RPMI8226 (cell line): ENCODE measurements around the gene TM9SF1.

Experiments used
- DNase-seq: peaks from one replicate; pipeline ENCODE4 v3.0.0-alpha.2; 2015

Gene TM9SF1

GRCh38 chr14:24150061-24150460 lies 45.2 kb downstream of the TM9SF1 start:
- DNase-seq, result no peak

DNA sequence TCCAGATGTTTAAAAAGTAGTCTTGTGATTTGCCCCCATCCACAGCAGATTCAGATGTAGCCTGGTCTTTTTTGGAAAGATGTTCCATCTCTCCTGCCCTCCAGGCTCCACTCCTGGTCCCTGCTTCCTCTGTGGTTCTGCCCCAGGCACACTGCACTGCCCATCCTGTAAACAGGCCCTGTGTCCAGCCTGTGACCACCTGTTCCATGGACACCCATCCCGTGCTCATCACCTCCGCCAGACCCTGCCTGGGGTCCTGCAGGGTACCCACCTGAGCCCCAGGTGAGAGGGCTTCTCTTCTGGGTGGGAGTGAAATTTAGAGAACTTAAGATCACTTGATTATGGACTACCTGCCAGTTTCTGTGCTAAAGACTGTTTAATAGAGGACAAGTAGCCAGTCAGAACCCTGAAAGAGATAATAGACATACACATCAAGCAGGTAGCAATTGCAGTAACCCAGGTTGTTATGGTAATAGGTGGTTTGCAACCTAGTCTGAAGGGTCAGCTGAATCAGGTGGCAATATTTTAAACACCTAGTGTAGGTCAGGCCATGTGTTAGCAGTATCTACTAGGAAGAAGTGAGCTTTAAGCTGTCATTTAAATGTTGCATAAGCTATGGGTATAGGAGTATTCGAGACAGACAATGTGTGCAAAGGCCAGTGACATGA lies 45.8 kb downstream of the TM9SF1 start:
- no peak for DNase-seq

DNA sequence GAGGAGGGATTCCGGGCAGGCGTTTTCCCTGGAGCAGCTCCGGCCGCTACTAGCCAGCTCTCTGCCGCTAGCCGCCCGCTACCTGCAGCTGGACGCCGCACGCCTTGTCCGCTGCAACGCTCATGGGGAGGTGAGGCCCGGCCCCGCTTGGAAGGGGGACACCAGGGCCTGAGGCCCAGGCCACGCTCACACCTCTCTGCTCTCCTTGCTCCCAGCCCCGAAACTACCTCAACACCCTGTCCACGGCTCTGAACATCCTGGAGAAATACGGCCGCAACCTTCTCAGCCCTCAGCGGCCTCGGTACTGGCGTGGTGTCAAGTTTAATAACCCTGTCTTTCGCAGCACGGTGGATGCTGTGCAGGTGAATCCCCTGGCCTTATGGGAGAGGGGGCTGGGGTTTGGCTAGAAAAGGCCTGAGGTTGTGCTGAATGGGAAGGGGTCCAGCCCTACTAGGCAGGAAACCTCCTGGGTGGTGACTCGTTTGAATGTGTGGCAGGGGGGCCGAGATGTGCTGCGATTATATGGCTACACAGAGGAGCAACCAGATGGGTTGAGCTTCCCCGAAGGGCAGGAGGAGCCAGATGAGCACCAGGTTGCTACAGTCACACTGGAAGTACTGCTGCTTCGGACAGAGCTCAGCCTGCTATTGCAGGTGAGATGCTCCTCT lies 47.3 kb downstream of the TM9SF1 start:
- no peak for DNase-seq

DNA sequence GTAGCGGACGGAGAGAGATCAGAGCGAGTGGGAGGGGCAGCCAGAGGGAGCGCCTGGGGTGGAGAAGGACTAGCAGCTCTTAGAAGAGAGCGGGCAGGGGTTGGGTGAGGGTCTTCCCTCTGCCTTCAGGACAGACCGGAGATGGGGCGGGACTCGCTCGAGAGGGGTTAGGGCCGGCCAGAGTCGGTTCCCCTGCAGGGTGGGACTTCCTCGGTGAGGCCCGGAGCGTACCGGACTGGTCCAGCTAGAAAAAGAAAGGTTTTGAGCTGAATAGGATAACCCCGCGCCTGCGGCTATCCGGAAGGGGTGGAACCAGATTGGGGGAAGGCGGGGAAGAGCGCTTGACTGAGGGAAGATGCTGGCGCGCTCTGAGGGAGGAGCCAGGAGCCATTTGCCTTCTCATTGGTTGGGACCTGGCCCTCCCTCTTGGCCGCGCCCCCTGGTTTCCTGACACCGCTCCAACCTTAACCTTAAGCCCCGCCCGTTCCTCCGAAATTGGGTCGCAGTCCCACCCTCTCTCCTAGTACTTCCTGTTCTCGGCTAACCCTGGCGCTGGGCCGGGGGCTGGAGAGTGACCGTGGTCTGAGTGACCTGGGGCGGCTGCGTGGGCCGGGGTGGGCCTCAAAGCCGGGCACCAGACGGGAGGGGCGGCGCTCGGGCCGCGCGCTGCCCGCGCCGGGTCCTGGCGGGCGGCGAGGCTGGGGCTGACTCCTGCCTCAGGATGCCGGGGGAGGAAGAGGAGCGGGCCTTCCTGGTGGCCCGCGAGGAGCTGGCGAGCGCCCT lies 48.1 kb downstream of the TM9SF1 start, which contains the start of gene RNF31:
Gene RNF31, plus strand, starts transcription at position 521 of the 783 bp plus-strand sequence. Its CDS starts 201 bp downstream, at position 722.
- DNase-seq, result peak; percentile 97

DNA sequence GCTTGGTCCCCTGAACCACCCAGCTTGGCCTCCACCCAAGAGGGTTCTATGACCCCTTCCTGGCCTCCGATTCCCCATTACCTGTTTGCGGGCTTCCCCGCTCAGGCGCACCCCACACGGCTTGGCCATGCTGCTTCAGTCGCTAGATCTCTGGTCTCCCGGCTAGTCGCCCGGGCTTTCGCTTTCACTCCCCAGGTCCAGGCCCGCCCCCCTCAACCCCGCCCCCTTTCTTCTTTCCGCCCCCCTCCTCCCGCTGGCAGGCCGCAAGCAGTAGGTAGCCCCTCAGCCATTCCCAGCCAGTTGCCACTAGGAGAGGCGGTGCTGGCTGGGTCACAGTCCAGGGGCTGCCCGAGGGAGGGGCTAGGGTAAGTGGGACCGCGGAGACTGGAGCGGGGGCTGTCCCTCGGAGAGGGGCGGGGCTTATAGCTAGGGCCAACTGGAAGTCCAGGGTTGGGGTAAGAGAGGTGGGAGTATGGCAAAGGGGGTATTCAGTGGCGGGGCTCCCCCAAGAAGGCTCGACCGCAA lies 48.7 kb downstream of the TM9SF1 start, which contains the start of gene PSME2:
Gene PSME2, minus strand, starts transcription at position 158 of the 525 bp plus-strand sequence. Its CDS starts 29 bp downstream, at position 129.
- peak; percentile 91 for DNase-seq

DNA sequence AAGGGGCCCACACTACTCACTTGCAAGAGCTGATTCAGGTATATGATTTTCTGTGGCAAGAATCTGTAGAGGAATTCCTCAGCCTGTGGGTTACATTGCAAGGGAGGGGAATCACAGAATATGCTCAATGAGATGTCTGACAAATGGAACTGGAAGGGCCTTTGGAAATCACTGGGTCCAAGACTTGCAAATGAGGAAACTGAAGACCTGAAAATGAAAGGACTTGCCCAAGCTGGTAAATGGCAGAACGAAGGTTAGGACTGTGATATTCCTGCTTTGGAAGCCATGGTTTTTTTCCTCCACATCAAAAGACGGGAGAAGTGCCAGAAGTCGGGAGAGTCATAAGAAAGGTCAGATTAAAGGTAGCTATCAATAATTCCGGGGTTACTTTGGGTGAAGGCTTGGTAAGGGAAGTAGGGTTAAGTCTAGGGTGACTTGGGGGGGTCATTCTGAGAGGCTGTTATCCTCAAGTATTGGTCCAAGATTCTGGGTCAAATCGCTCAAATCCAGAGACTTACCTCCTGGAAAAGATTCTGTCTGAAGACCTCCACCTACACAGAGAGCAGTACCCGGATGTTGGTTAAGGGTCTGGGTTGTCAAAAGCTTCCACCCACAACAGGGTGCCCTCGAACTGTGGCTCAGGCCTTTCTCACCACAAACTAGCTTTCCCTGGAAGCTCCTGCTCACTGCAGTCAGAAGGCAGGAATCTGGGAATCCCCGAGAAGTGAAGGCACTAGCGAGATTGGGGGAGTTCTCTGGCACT lies 49.4 kb downstream of the TM9SF1 start:
- DNase-seq, result no peak

DNA sequence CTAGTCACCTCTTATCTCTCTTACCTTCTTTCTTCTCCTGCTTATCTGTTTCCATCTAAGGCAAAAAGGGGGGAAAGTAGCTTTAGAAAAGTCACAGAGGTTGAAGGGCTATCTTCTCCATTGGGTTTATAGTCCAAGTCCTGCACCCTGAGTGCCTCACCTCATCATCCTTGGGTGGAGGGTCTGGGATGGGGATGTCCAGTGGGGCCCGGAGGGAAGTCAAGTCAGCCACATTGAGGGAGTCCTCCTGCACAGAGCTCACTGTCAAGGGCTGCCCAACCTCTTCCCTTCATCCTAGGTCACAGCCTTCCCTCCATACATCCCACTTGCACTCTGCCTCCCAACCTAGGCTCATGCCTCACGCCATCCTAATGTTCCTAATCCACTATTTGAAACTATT lies 50.0 kb downstream of the TM9SF1 start:
- DNase-seq, result no peak

GRCh38 chr14:24144451-24144850 lies 50.8 kb downstream of the TM9SF1 start:
- no peak for DNase-seq

DNA sequence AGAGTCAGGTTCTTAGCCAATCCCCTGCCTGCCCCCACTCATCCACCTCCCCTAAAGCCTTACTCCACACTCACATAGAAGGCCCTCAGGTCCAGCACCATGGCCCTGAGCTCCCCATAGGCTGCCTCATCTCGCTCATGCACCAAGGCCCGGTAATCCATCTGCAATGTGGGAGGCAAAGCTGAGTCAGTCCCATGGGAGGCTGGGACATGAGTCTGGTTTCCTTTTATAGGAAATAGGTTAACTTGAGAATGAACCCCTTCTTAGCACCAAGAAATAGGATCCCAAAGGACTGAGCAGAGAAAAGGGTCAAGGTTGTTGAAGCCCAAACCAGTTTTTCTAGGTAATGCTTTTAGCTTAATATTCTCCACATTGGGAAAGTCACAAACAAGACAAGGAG lies 51.7 kb downstream of the TM9SF1 start:
- DNase-seq, result no peak

DNA sequence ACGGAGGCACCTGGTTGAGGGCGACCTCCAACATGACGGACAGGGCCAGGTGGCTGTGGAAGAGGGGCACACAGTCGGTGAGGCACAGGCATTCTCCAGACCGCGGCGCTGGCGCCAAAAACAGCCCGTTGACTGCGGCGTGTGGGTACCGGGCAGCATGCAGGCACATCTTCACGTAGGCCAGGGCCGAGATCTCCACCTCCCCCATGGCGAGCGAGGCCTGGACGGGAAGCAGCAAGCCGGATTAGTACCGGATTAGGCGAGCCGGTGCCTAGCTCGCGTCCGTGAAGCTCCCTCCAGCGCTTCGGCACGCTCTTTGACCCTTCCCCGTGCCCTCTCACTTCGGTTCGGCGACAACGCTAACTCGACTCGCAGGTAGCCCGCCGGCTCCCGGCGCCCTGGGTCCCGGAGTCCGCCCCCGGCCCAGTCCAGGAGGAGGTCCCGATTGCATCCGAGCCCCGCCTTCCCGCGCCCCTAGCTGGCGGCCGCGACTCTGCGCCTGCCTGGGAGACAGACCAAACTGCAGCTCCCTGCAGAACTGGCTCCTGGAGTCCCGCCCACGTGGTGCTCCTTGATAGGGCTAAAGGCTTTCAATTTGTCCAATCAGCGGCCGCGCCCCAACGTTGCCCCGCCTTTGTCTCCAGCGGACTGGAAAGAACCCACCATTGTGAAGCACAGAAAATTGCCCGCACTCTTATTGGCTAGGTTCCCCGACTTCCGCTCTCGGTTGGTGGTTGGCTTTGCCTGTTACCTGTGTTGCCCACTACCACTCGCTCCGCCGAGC lies 54.0 kb downstream of the TM9SF1 start, which contains the start of gene EMC9:
Gene EMC9, minus strand, starts transcription at position 495 of the 784 bp plus-strand sequence. Its CDS starts 287 bp downstream, at position 208.
- peak; percentile 98 for DNase-seq

- peak; percentile 59 for DNase-seq
Measured at GRCh38 chr14:24139272-24139934, 55.8 kb downstream of the TM9SF1 start.
